ENCODE results near the gene HDHD2. TPM values are rescaled to one million over a fixed set of nuclear protein-coding genes. Genes with fewer than 3 reads are reported as not detected.

The HDHD2 gene
- total RNA-seq: 10 to 100 TPM; 19.3 to 25.5 TPM

GRCh38 chr18:47150029-47150823 lies at the start of gene HDHD2:
Gene HDHD2, minus strand, starts transcription at chr18:47150500. Its CDS starts 14,061 bp downstream, at chr18:47136439.

GRCh38 chr18:47175898-47176575 lies 25.7 kb upstream of the HDHD2 start, which contains the start of gene IER3IP1:
Gene IER3IP1, minus strand, starts transcription at chr18:47176364. Its CDS starts 87 bp downstream, at chr18:47176277.

Small RNA genes lying within 50 kb of the gene (small RNA-seq; reads per million reads assigned to genes)
- gene AC012254.4: 0 reads per million in 2 donors

Other genes starting within 250 kb of the HDHD2 start
- gene PIAS2, start 233.0 kb downstream of the HDHD2 start, total RNA-seq: 10 to 100 TPM; 21.0 to 25.6 TPM
- gene KATNAL2, start 232.9 kb downstream of the HDHD2 start, total RNA-seq: 1 to 10 TPM; 2.1 to 2.7 TPM
- not detected for gene ELOA2, start 114.9 kb downstream of the HDHD2 start, total RNA-seq
- 10 to 100 TPM; 23.7 to 30.0 TPM for gene IER3IP1, start 25.9 kb upstream of the HDHD2 start, total RNA-seq
- gene SKOR2, start 101.2 kb upstream of the HDHD2 start, total RNA-seq: not detected

Data from melanocyte of skin (primary cell).